K562 (cell line): ENCODE data around the gene COPB2. TPM values are rescaled to one million over a fixed set of nuclear protein-coding genes. Genes with fewer than 3 reads are reported as not detected.

Experiments
- ARID1B ChIP-seq: fragments of 450-650 bp; IDR thresholded peaks from 2 replicates; pipeline ENCODE4 v1.6.1; 2016; ENCODE audit warnings: antibody characterized with exemption, mild to moderate bottlenecking, inconsistent platforms
- BRCA1 ChIP-seq, 2 experiments: fragments of 450-650 bp in 1 of 2; sonication (generic) in 1 of 2; formaldehyde crosslinking in 1 of 2; IDR thresholded peaks; 2 replicates each; pipeline versions ENCODE4 v1.5.0 to v1.6.1; 2017 to 2020; ENCODE audit warnings: mild to moderate bottlenecking in 1 of 2, missing genetic modification reagents in 1 of 2
- C11orf30 ChIP-seq: fragments of 450-650 bp; IDR thresholded peaks from 2 replicates; pipeline ENCODE4 v1.6.1; 2016; ENCODE audit warnings: low read depth, mild to moderate bottlenecking
- CHD1 ChIP-seq: fragments of 200-600 bp; sonication (generic); IDR thresholded peaks from one replicate; pipeline ENCODE4 v1.6.1; 2012; ENCODE audit warnings: mild to moderate bottlenecking, moderate library complexity, low read length, inconsistent platforms
- EP300 ChIP-seq: IDR thresholded peaks from 2 replicates; pipeline ENCODE4 v1.6.1; 2012; ENCODE audit warnings: low read length, improper control_type of control experiment
- FOSL1 ChIP-seq: fragments of 200-800 bp; sonication (Bioruptor generic); conservative IDR thresholded peaks from 2 replicates; pipeline ENCODE4 v1.6.1; 2016; ENCODE audit warnings: missing genetic modification characterization, missing compliant biosample characterization
- HDGF ChIP-seq: fragments of 450-650 bp; IDR thresholded peaks from 2 replicates; pipeline ENCODE4 v1.6.1; 2016
- MLLT1 ChIP-seq, 2 experiments: fragments of 450-650 bp; IDR thresholded peaks; 2 replicates each; pipeline ENCODE4 v1.6.1; 2016
- PKNOX1 ChIP-seq: fragments of 450-650 bp; IDR thresholded peaks from 2 replicates; pipeline ENCODE4 v1.6.1; 2016
- RBM25 ChIP-seq: fragments of 200-400 bp; formaldehyde crosslinking; IDR thresholded peaks from 2 replicates; pipeline ENCODE4 v1.6.1; 2018; ENCODE audit warnings: low read length, low read depth, moderate library complexity; ENCODE audit not compliant: severe bottlenecking
- SMAD1 ChIP-seq: fragments of 150-350 bp; IDR thresholded peaks from 2 replicates; pipeline ENCODE4 v1.6.1; 2014; ENCODE audit warnings: low read length, low read depth; ENCODE audit not compliant: partially characterized antibody
- SNIP1 ChIP-seq: fragments of 450-650 bp; IDR thresholded peaks from 2 replicates; pipeline ENCODE4 v1.7.1; 2017; ENCODE audit warnings: low read depth, mild to moderate bottlenecking
- SRF ChIP-seq, 2 experiments: fragments of 250-450, 450-650 bp in 1 of 2; sonication (Bioruptor Pico) in 1 of 2; sonication (generic) in 1 of 2; formaldehyde crosslinking; IDR thresholded peaks; 2 replicates each; pipeline versions ENCODE4 v1.5.0 to v1.5.1; 2020 to 2022; ENCODE audit warnings: mild to moderate bottlenecking in 1 of 2, missing genetic modification reagents in 1 of 2
- TAF7 ChIP-seq: fragments of 450-650 bp; IDR thresholded peaks from 2 replicates; pipeline ENCODE4 v1.6.1; 2016; ENCODE audit warnings: missing genetic modification characterization, missing compliant biosample characterization
- TEAD4 ChIP-seq, 2 experiments: sonication (generic) in 1 of 2; formaldehyde crosslinking in 1 of 2; IDR thresholded peaks; 2 replicates each; pipeline versions ENCODE4 v1.6.1 to v1.8.0; 2012 to 2022; ENCODE audit warnings: borderline replicate concordance in 1 of 2, inconsistent platforms in 1 of 2, low read length in 1 of 2, mild to moderate bottlenecking in 1 of 2, missing genetic modification reagents in 1 of 2
- ZBTB26 ChIP-seq: fragments of 450-650 bp; formaldehyde crosslinking; IDR thresholded peaks from 2 replicates; pipeline ENCODE4 v1.4.0; 2022; ENCODE audit warnings: missing genetic modification characterization
- ZBTB8A ChIP-seq: fragments of 450-650 bp; IDR thresholded peaks from 2 replicates; pipeline ENCODE4 v1.6.1; 2018; ENCODE audit warnings: mild to moderate bottlenecking, moderate library complexity; ENCODE audit not compliant: partially characterized antibody
- ZNF232 ChIP-seq: sonication (generic); formaldehyde crosslinking; IDR thresholded peaks from 2 replicates; pipeline ENCODE4 v1.8.0; 2022; ENCODE audit warnings: mild to moderate bottlenecking, missing genetic modification reagents
- polyA plus RNA-seq, 8 experiments: library from polyadenylated mRNA; depleted of rRNA in 4 of 8; stranded (reverse) in 5 of 8; unstranded in 3 of 8; fragments of >200 nt; fragmentation: Nextera tagmentation in 2 of 8; fragmentation: Illumina TruSeq in 1 of 8; extraction: Ambion mirVana in 2 of 8; extraction: Trizol in 1 of 8; gene quantifications; 2 replicates each; pipeline versions ENCODE4 v1.2.1 to v1.2.3, GENCODE V29; 2011 to 2014; ENCODE audit warnings: inconsistent platforms in 1 of 8, missing spikeins in 1 of 8
- total RNA-seq, 7 experiments: library from RNA; depleted of rRNA in 6 of 7; stranded (reverse); fragments of >200 nt in 6 of 7; fragmentation: Illumina TruSeq in 2 of 7; extraction: Trizol in 2 of 7; gene quantifications; 2 replicates each; pipeline versions ENCODE4 v1.2.1 to v1.2.3, GENCODE V29; 2011 to 2021; ENCODE audit warnings: low replicate concordance in 1 of 7
- TF ChIP-seq, protein P1 (sequence below): fragments of 250-450 bp; sonication (Bioruptor Pico); IDR thresholded peaks from 2 replicates; pipeline ENCODE4 v1.4.0; 2020; ENCODE audit warnings: mild to moderate bottlenecking, moderate library complexity
- TF ChIP-seq, protein P2 (sequence below): sonication (generic); formaldehyde crosslinking; IDR thresholded peaks from 2 replicates; pipeline ENCODE4 v1.9.0; 2022; ENCODE audit warnings: mild to moderate bottlenecking, missing genetic modification reagents

Gene COPB2
- total and polyA plus RNA-seq, 9 of the 15 experiments (the other 6 are each of a cell fraction or from before 2014, with no cell fraction given), result 64.3 to 189 (median 130) TPM

GRCh38 chr3:139389552-139390368 lies at the start of gene COPB2 (continued):
- TF ChIP-seq TAF7 (peak; percentile 22; the same call in 1 of the 2 replicates), BRCA1 (IDR thresholded peaks at IDR 0.05) (no peak), BRCA1 (CRISPR knock-in tag; IDR thresholded peaks at IDR 0.05) (no peak), ZNF232 (0 out of 2 replicates have a peak, but pooled peaks have one; percentile 9), EP300 (no peak), SNIP1 (no peak), MLLT1 (IDR thresholded peaks at IDR 0.05) (peak; percentile 13 to 64; a peak in 2 of 4 replicates), TEAD4 (IDR thresholded peaks at IDR 0.05; ENCODE audit: low read length) (no peak), TEAD4 (CRISPR knock-in tag; IDR thresholded peaks at IDR 0.05; ENCODE audit: borderline replicate concordance) (no peak), CHD1 (no peak), ZBTB8A (no peak), PKNOX1 (peak; percentile 93), SMAD1 (peak; percentile 22), SRF (CRISPR knock-in tag; IDR thresholded peaks at IDR 0.05) (no peak; a peak in 1 of 4 replicates), ZBTB26 (CRISPR knock-in tag) (no peak), ARID1B (0 out of 2 replicates have a peak, but pooled peaks have one; percentile 13), FOSL1 (tag) (peak; percentile 25), HDGF (no peak), RBM25 (peak; percentile 86), C11orf30 (0 out of 2 replicates have a peak, but pooled peaks have one; percentile 52)
- TF ChIP-seq, protein P1, sequence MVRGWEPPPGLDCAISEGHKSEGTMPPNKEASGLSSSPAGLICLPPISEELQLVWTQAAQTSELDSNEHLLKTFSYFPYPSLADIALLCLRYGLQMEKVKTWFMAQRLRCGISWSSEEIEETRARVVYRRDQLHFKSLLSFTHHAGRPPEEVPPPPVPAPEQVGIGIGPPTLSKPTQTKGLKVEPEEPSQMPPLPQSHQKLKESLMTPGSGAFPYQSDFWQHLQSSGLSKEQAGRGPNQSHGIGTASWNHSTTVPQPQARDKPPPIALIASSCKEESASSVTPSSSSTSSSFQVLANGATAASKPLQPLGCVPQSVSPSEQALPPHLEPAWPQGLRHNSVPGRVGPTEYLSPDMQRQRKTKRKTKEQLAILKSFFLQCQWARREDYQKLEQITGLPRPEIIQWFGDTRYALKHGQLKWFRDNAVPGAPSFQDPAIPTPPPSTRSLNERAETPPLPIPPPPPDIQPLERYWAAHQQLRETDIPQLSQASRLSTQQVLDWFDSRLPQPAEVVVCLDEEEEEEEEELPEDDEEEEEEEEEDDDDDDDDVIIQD (CRISPR knock-in tag), result no peak
- TF ChIP-seq, protein P2, sequence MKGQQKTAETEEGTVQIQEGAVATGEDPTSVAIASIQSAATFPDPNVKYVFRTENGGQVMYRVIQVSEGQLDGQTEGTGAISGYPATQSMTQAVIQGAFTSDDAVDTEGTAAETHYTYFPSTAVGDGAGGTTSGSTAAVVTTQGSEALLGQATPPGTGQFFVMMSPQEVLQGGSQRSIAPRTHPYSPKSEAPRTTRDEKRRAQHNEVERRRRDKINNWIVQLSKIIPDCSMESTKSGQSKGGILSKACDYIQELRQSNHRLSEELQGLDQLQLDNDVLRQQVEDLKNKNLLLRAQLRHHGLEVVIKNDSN (CRISPR knock-in tag), result no peak
